HG03520 (cell line): Measurements from ENCODE around the gene VPREB3.
A peak's percentile ranks its signal among the peaks of the same experiment; 100 is the strongest.

Experiments
- ATAC-seq: cut with Tn5 transposase; IDR thresholded peaks from one replicate; pipeline ENCODE4 v1.9.1; 2021; ENCODE audit warnings: mild to moderate bottlenecking, moderate library complexity; ENCODE audit not compliant: unreplicated experiment

VPREB3 gene, protein sequence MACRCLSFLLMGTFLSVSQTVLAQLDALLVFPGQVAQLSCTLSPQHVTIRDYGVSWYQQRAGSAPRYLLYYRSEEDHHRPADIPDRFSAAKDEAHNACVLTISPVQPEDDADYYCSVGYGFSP

DNA sequence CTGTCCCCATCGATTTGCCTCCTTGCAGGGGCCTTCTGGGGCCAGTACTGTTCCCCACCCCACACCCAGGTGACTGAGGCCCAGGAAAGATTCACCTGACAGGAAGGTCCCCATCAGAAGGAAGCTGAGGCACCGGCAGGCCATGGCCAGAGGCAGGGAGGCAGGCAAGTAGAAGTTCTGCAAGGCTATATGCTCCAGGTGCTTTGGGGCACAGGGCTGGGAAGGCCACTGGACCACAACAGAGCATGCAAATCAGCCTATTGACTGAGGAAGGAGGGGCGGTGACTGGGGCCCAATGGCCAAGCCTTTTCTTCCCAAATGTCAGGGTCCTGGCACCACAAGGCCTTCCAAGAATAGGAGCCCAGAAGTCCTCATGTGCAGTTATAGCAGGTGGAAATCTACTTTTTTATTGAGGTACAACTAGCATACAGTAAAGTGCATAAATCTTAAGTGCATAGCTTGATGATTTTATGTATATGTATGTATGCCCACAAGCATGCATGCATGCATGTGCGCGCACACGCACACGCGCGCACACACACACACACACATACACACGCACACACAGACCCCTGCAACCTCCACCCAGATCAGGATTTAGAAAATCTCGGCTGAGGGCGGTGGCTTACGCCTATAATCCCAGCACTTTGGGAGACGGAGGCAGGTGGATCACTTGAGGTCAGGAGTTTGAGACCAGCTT, at the start of gene VPREB3:
Gene VPREB3 (minus strand): TSS at position 206 of the 700 bp plus-strand sequence. CDS start 62 bp downstream, at position 144.
- no peak for ATAC-seq

GRCh38 chr22:23803001-23803819, 49.0 kb upstream of the VPREB3 start:
- no peak for ATAC-seq

GRCh38 chr22:23801886-23802377, 47.7 kb upstream of the VPREB3 start:
- no peak for ATAC-seq

DNA sequence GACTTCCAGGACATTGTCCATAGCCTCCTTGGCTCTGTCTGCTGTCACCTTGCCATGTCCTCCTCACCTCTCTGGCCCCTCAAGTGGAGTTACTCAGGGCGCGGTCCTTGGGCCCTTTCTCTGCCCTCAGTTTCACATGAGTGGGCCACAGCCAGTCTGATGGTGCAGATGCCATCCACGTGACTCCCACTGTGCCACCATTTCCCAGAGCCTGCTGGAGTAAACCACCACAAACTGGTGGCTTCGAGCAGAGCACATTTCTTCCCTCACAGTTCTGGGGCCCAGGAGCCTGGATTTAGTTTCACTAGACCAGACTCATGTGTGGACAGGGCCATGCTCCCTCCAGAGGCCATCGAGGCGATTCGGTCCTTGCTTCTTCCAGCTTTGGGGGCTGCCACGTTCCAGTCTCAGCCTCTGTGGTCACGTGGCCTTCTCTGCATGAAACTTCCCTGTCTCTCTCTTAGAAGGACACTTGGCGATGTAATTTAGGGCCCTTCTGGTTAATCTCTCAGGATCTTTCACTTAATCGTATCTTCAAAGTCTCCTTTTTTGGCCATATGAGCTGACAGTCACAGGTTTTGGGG, 47.1 kb upstream of the VPREB3 start:
- ATAC-seq, result no peak

GRCh38 chr22:23800297-23801237, 46.3 kb upstream of the VPREB3 start:
- peak; percentile 36 for ATAC-seq

- ATAC-seq, result no peak
These were observed 42.2 kb upstream of the VPREB3 start for GRCh38 chr22:23796461-23796860.

- no peak for ATAC-seq
These were observed 39.1 kb upstream of the VPREB3 start for GRCh38 chr22:23793326-23793725.

DNA sequence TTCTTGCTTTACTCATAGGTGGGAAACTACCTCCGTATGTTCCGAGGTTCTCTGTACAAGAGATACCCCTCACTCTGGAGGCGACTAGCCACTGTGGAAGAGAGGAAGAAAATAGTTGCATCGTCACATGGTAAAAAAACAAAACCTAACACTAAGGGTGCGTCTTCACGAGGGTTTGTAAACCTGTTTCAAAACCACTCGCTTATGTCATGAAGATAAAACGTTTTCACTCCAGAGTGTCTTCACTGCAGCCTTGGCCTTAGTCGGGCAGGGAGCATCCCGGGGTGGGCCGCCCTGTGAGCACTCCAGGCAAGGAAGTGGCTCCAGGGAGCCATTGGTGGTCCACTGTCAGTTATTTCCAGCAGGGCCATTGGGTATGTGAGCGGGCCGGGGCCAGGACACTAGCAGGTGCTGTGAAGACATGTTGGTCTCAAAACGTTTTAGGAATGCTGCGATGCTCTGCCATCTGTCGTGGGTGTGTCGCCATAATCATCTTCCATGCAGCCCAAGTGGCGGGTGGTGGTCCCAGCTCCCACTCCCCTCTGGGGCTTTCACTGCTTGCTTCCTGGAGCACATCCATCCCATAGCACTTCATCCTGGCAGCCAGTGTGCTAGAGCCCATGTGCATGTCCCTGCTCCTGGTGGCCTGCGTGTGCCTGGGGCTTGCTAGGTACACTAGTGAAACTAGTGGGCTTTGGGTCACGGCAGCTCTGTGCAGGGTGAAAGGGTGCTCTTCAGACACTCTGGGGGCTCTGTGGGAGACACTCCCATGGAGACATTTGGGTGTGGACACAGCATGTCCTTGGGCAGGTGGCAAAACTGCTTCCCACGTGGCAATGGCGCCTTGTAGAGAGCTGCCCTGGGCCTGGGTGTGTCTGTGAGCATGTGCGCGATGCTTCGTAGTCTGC, 37.8 kb upstream of the VPREB3 start:
- ATAC-seq, result no peak

- no peak for ATAC-seq
These were observed 36.9 kb upstream of the VPREB3 start for GRCh38 chr22:23790819-23791737.

DNA sequence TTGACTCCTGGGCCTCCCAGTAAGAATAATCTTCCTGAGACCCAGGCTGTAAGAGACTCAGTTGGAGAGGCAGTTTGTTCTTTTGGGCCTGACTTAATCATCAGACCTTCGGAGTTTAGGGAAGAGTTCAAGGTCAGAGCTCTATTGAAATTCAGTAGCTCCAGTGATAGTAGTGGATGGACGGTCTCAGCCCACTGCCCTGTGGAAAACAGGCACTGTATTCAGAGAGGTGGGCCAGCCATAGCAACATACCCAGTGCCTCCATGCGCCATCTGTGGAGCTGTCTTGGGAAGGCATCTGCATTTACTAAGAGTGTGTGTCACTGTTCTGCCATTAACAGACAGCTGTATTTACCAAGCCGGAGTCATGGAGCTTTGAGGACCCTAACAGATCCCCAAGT, 35.4 kb upstream of the VPREB3 start:
- no peak for ATAC-seq

DNA sequence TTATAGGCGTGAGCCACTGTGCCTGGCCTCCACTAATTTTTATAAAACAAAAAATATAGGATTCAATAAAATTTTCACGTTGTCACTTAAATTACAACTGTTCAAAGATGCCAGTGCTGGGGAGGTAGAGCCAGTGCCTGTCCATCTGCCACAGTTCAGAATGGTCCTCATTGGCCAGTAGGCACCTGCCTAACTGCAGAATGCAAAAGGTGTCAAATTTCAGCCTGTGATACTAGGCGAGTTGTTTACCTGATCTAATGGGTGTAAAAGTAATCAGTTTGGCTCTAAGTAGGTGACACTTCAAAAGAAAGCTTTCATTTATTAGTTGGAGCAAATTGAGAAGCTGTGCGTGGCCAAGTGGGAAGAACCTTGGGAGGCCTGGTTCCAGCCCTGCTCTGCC, 34.9 kb upstream of the VPREB3 start:
- ATAC-seq, result no peak

GRCh38 chr22:23787910-23788309, 33.7 kb upstream of the VPREB3 start:
- ATAC-seq, result no peak

GRCh38 chr22:23787600-23787896, 33.3 kb upstream of the VPREB3 start:
- ATAC-seq, result peak; percentile 24

- ATAC-seq, result peak; percentile 56
These were observed 32.8 kb upstream of the VPREB3 start, which contains the start of gene SMARCB1 for GRCh38 chr22:23786752-23787599. SMARCB1 (plus strand) TSS chr22:23786966; CDS start chr22:23787170, 204 bp downstream.

DNA sequence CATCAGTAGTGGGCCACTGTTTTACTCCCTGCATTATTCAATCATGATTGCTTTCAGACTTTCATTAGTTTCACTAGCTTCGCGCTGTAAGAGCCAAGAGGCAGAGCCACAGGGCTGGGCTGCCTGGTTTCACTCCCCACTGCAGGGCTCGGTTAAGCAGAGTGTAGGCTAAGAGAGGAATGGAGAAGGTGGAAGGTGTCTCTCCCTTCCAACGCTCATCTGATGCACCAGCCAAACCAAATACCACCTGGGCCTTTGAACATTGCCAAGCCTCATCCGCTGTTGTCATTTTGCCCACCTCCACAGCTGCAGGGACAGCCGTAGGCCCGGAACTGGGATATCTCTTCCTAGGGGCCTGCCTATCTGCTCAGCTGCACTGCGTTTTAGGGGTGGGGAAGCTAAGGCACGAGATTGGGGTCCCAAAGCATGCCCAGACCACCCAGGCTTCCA, 32.1 kb upstream of the VPREB3 start:
- no peak for ATAC-seq

DNA sequence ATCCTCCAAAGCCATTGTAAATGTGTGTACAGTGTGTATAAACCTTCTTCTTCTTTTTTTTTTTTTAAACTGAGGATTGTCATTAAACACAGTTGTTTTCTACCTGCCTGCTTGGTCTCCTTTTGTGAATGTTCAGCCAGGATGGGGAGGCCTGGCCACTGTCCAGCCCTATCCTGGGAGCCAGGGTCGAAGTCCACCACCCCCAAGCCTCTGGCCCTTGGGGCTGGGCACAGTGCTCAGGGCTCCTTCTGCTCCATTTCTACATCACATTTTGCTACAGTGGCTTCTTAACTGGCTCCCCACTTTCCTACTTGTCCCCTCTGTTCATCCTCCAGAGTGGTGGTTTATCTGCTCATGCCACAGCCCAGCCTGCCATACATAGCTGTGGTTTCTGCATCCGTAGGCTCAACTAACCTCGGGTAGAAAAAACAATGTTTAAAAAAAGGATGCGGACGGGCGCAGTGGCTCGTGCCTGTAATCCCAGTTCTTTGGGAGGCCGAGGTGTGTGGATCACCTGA, 30.0 kb upstream of the VPREB3 start:
- ATAC-seq, result no peak
